SK-N-SH treated with all-trans-retinoic acid at 6 μM for 48 hours (cell line): ENCODE measurements around the gene RASA1.

Source experiments
- CREB5 ChIP-seq: fragments of 250-450 bp; sonication (Bioruptor Pico); IDR thresholded peaks from 2 replicates; pipeline ENCODE4 v1.5.1; 2020; ENCODE audit warnings: low read depth, mild to moderate bottlenecking, moderate library complexity
- ESRRG ChIP-seq: fragments of 250-450 bp; sonication (Bioruptor Pico); IDR thresholded peaks from 2 replicates; pipeline ENCODE4 v1.6.1; 2021; ENCODE audit warnings: mild to moderate bottlenecking
- PATZ1 ChIP-seq: fragments of 250-450 bp; sonication (Bioruptor Pico); IDR thresholded peaks from 2 replicates; pipeline ENCODE4 v1.8.0; 2020; ENCODE audit warnings: mild to moderate bottlenecking, moderate library complexity, borderline replicate concordance
- PPARA ChIP-seq: fragments of 250-450 bp; sonication (Bioruptor Pico); IDR thresholded peaks from 2 replicates; pipeline ENCODE4 v1.5.0; 2020; ENCODE audit warnings: mild to moderate bottlenecking, borderline replicate concordance
- RARB ChIP-seq: fragments of 250-450 bp; sonication (Bioruptor Pico); IDR thresholded peaks from 2 replicates; pipeline ENCODE4 v1.8.0; 2021; ENCODE audit warnings: mild to moderate bottlenecking, moderate library complexity
- SNAI2 ChIP-seq: fragments of 250-450 bp; sonication (Bioruptor Pico); IDR thresholded peaks from 2 replicates; pipeline ENCODE4 v1.5.0; 2020; ENCODE audit warnings: mild to moderate bottlenecking, moderate library complexity
- ZC3H10 ChIP-seq: fragments of 250-450 bp; sonication (Bioruptor Pico); IDR thresholded peaks from 2 replicates; pipeline ENCODE4 v1.5.1; 2021; ENCODE audit warnings: mild to moderate bottlenecking, moderate library complexity
- ZFP3 ChIP-seq: fragments of 250-450 bp; sonication (Bioruptor Pico); IDR thresholded peaks from 2 replicates; pipeline ENCODE4 v1.5.0; 2020; ENCODE audit warnings: mild to moderate bottlenecking, moderate library complexity
- ZFP30 ChIP-seq: fragments of 450-650 bp; formaldehyde crosslinking; IDR thresholded peaks from 2 replicates; pipeline ENCODE4 v1.5.0; 2022; ENCODE audit warnings: mild to moderate bottlenecking, moderate library complexity

GRCh38 chr5:87278590-87279100 is 11.0 kb downstream of the RASA1 start:
- TF ChIP-seq ZFP30 (CRISPR knock-in tag) = no peak
- no peak for TF ChIP-seq PPARA (CRISPR knock-in tag)
- no peak for TF ChIP-seq CREB5 (CRISPR knock-in tag)
- no peak for TF ChIP-seq ZC3H10
- no peak for TF ChIP-seq SNAI2
- no peak for TF ChIP-seq PATZ1 (CRISPR knock-in tag)
- TF ChIP-seq ESRRG = no peak
- no peak for TF ChIP-seq ZFP3 (CRISPR knock-in tag)
- TF ChIP-seq RARB (CRISPR knock-in tag) = no peak
